Measurements from ENCODE around the gene PALD1. TPM values are rescaled to one million over a fixed set of nuclear protein-coding genes. Genes with fewer than 3 reads are reported as not detected.

The PALD1 gene
- total RNA-seq, 1 experiment from 2014 or later, result 33.1 TPM

GRCh38 chr10:70598857-70599295 is 120.3 kb downstream of the PALD1 start:
- ATAC-seq (no peak), DNase-seq (ENCODE audit: low read depth, low spot score) (no peak)
- Histone ChIP-seq H3K36me3 (ENCODE audit: control insufficient read depth in 1 of 2, insufficient read depth in 2 of 2, low read length in 2 of 2) (no peaks in the 10 kb centered on the region), H3K9me2 (ENCODE audit: insufficient read depth) (no peaks in the 10 kb centered on the region), H4K20me1 (ENCODE audit: insufficient read depth) (no peaks in the 10 kb centered on the region), H3K9me3 (ENCODE audit: control insufficient read depth in 1 of 2, insufficient read depth in 1 of 2, low read depth in 1 of 2, low read length in 2 of 2) (no peaks in the 10 kb centered on the region), H3K4me3 (replicated peaks in 1 of 2; ENCODE audit: low read depth in 1 of 2, low read length in 2 of 2) (no peak overlapping the region), H3K27me3 (ENCODE audit: insufficient read depth, low read length) (no peaks in the 10 kb centered on the region), H3K4me2 (ENCODE audit: low read length) (no peak overlapping the region), H3K79me2 (ENCODE audit: insufficient read depth, low read length) (no peaks in the 10 kb centered on the region), H3K9ac (ENCODE audit: low read length) (no peak overlapping the region), H3K4me1 (ENCODE audit: control insufficient read depth in 1 of 2, insufficient read depth in 2 of 2, low read length in 2 of 2) (peaks cover 42 to 78% of the 10 kb centered on the region in 2 experiments), H2AFZ (ENCODE audit: low read depth, low read length, poor library complexity, severe bottlenecking) (no peak overlapping the region), H3K27ac (ENCODE audit: low read depth, low read length) (no peak overlapping the region)
- POLR2A ChIA-PET, result no interaction called here
- BruUV-seq (replicated peaks), result no TSS peak
- TF ChIP-seq CEBPB (IDR thresholded peaks at IDR 0.05; ENCODE audit: low read depth) (no peak), POLR2A (IDR thresholded peaks at IDR 0.05; ENCODE audit: borderline replicate concordance, extremely low read depth, insufficient read depth, insufficient read length) (no peak), ELF1 (IDR thresholded peaks at IDR 0.05; ENCODE audit: borderline replicate concordance, low read depth) (no peak), ATF3 (IDR thresholded peaks at IDR 0.05) (no peak), YY1 (IDR thresholded peaks at IDR 0.05; ENCODE audit: extremely low read depth, insufficient replicate concordance, low read depth, low read length) (no peak), RAD21 (IDR thresholded peaks at IDR 0.05; ENCODE audit: low read depth) (no peak), SIN3A (IDR thresholded peaks at IDR 0.05; ENCODE audit: low read depth) (no peak)
- TF ChIP-seq, protein P1, sequence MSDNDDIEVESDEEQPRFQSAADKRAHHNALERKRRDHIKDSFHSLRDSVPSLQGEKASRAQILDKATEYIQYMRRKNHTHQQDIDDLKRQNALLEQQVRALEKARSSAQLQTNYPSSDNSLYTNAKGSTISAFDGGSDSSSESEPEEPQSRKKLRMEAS (IDR thresholded peaks at IDR 0.05), result no peak
- CTCF ChIA-PET, result no interaction called here
- intact Hi-C loops (cut with micrococcal nuclease), result no loop called here
- RAD21 ChIA-PET (ENCODE audit: low non-redundant PET in 1 of 2, low total read pairs in 2 of 2, uncharacterized antibody in 2 of 2, unreplicated experiment in 2 of 2), result no interaction called here

DNA sequence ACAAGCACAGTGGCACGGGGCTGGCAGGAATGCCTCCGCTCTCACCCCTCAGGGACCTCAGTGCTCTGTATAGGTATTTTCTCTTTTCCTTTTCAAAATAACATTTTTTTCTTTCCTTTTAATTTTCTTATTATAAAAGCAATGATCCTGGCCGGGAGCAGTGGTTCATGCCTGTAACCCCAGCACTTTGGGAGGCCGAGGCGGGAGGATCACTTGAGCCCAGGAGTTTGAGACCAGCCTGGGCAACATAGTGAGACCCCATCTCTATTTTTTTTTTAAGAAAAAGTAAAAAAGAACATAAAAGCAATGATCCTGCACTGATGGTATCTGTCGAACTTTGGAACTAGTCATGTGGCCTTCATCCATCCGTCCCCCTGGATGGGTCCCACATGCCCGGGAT is 120.8 kb downstream of the PALD1 start:
- Histone ChIP-seq H4K20me1 (ENCODE audit: insufficient read depth) (no peaks in the 10 kb centered on the region), H3K9me3 (ENCODE audit: control insufficient read depth in 1 of 2, insufficient read depth in 1 of 2, low read depth in 1 of 2, low read length in 2 of 2) (no peaks in the 10 kb centered on the region), H3K4me3 (replicated peaks in 1 of 2; ENCODE audit: low read depth in 1 of 2, low read length in 2 of 2) (no peak overlapping the region), H3K4me1 (ENCODE audit: control insufficient read depth in 1 of 2, insufficient read depth in 2 of 2, low read length in 2 of 2) (peaks cover 38 to 76% of the 10 kb centered on the region in 2 experiments), H2AFZ (ENCODE audit: low read depth, low read length, poor library complexity, severe bottlenecking) (no peak overlapping the region), H3K4me2 (ENCODE audit: low read length) (no peak overlapping the region), H3K9me2 (ENCODE audit: insufficient read depth) (no peaks in the 10 kb centered on the region), H3K9ac (ENCODE audit: low read length) (no peak overlapping the region), H3K27ac (ENCODE audit: low read depth, low read length) (no peak overlapping the region), H3K79me2 (ENCODE audit: insufficient read depth, low read length) (no peaks in the 10 kb centered on the region), H3K36me3 (ENCODE audit: control insufficient read depth in 1 of 2, insufficient read depth in 2 of 2, low read length in 2 of 2) (no peaks in the 10 kb centered on the region), H3K27me3 (ENCODE audit: insufficient read depth, low read length) (no peaks in the 10 kb centered on the region)
- ChIA-PET CTCF (no interaction called here), POLR2A (no interaction called here), RAD21 (ENCODE audit: low non-redundant PET in 1 of 2, low total read pairs in 2 of 2, uncharacterized antibody in 2 of 2, unreplicated experiment in 2 of 2) (no interaction called here)
- no peak for DNase-seq (ENCODE audit: low read depth, low spot score)
- TF ChIP-seq ELF1 (IDR thresholded peaks at IDR 0.05; ENCODE audit: borderline replicate concordance, low read depth), result no peak
- no peak for TF ChIP-seq ZBTB33 (IDR thresholded peaks at IDR 0.05; ENCODE audit: extremely low read depth, insufficient replicate concordance, low read length)
- TF ChIP-seq ZFX (IDR thresholded peaks at IDR 0.05), result no peak
- TF ChIP-seq ZNF274 (IDR thresholded peaks at IDR 0.05; ENCODE audit: low read depth, low read length), result no peak
- no peak for TF ChIP-seq EGR1 (IDR thresholded peaks at IDR 0.05; ENCODE audit: low read depth)
- no peak for TF ChIP-seq EZH2phosphoT487 (IDR thresholded peaks at IDR 0.05; ENCODE audit: borderline replicate concordance)
- ATAC-seq, result no peak
- BruUV-seq (replicated peaks), result no TSS peak
- intact Hi-C loops (cut with micrococcal nuclease), result no loop called here

All from HCT116 (cell line).